Spleen (tissue), 11 donors: ENCODE data around the gene ANKRD17. TPM values are rescaled to one million over a fixed set of nuclear protein-coding genes. Genes with fewer than 3 reads are reported as not detected.

Experiments used
- DNase-seq: peaks from one replicate; pipeline ENCODE4 v3.0.0-alpha.2; 2020
- H3K27ac ChIP-seq, 8 donors: fragments of 200-600 bp; sonication (generic) in 7 of 8; 1 replicate in 4 of 8; 2 replicates in 4 of 8; pipeline versions ENCODE4 v1.5.0 to v1.8.0; 2016 to 2021; ENCODE audit warnings: inconsistent platforms in 4 of 8, mild to moderate bottlenecking in 4 of 8, moderate library complexity in 1 of 8
- H3K27me3 ChIP-seq, 7 donors: fragments of 200-600 bp; sonication (generic) in 6 of 7; replicated peaks in 1 of 7; 1 replicate in 4 of 7; 2 replicates in 3 of 7; pipeline versions ENCODE4 v1.5.0 to v1.8.0; 2016 to 2021; ENCODE audit warnings: inconsistent platforms in 3 of 7, mild to moderate bottlenecking in 1 of 7
- H3K36me3 ChIP-seq, 6 donors: fragments of 200-600 bp; sonication (generic) in 5 of 6; 1 replicate in 4 of 6; 2 replicates in 2 of 6; pipeline versions ENCODE4 v1.5.0 to v1.8.0; 2016 to 2021; ENCODE audit warnings: inconsistent platforms in 2 of 6
- H3K4me1 ChIP-seq, 6 donors: fragments of 200-600 bp; sonication (generic) in 5 of 6; 1 replicate in 3 of 6; 2 replicates in 3 of 6; pipeline versions ENCODE4 v1.5.0 to v1.8.0; 2016 to 2021; ENCODE audit warnings: inconsistent platforms in 3 of 6
- H3K4me3 ChIP-seq, 8 donors: fragments of 200-600 bp; sonication (generic) in 7 of 8; 1 replicate in 4 of 8; 2 replicates in 4 of 8; pipeline versions ENCODE4 v1.5.0 to v1.8.0; 2016 to 2021; ENCODE audit warnings: inconsistent platforms in 4 of 8, mild to moderate bottlenecking in 4 of 8, moderate library complexity in 2 of 8
- H3K9me3 ChIP-seq, 8 donors: fragments of 200-600 bp; sonication (generic) in 7 of 8; 1 replicate in 4 of 8; 2 replicates in 4 of 8; pipeline versions ENCODE4 v1.5.0 to v1.8.0; 2016 to 2021; ENCODE audit warnings: inconsistent platforms in 4 of 8
- CTCF ChIP-seq, 11 experiments: fragments of 200-600 bp in 7 of 11; fragments of 450-650 bp in 4 of 11; sonication (generic) in 4 of 11; IDR thresholded peaks in 8 of 11; conservative IDR thresholded peaks in 3 of 11; 1 replicate in 7 of 11; 2 replicates in 4 of 11; pipeline versions ENCODE4 v1.4.0 to v1.8.0; 2016 to 2021; ENCODE audit warnings: antibody characterized with exemption in 11 of 11, inconsistent platforms in 4 of 11, mild to moderate bottlenecking in 1 of 11
- POLR2A ChIP-seq, 3 donors: fragments of 450-650 bp; IDR thresholded peaks; one replicate each; pipeline ENCODE4 v1.5.1; 2017; ENCODE audit warnings: antibody characterized with exemption in 3 of 3, mild to moderate bottlenecking in 1 of 3
- POLR2AphosphoS5 ChIP-seq, 3 donors: sonication (generic); formaldehyde crosslinking; IDR thresholded peaks; one replicate each; pipeline ENCODE4 v1.5.1; 2017; ENCODE audit warnings: antibody characterized with exemption in 3 of 3
- WGBS, 5 donors: extraction: QIAGEN DNeasy Blood & Tissue Kit in 3 of 5; methylation state at CpG; one replicate each; pipeline versions ENCODE4 v1.1.5 to v1.1.7; 2013 to 2018; 5-methylcytosine and 5-hydroxymethylcytosine counted together
- intact Hi-C: fragments of 100-400 bp; cut with DNase I; formaldehyde crosslinking; loops from one replicate; pipeline ENCODE4 v1.15.0; 2023; ENCODE audit warnings: low total_unique reads
- polyA plus RNA-seq, 3 donors: library from polyadenylated mRNA; stranded (reverse); fragments of 200-250 nt; gene quantifications; one replicate each; pipeline ENCODE4 v1.2.1, GENCODE V29; 2013
- total RNA-seq, 7 donors: library from RNA; depleted of rRNA in 3 of 7; stranded (reverse); fragments of >200 nt in 3 of 7; fragmentation: NEBNext Ultra II Directional in 4 of 7; extraction: Animal tissue kit (Norgen Biotek cat#: 25700) in 4 of 7; gene quantifications; one replicate each; pipeline versions ENCODE4 v1.1.0 to v1.2.1, GENCODE V29; 2016 to 2021
- donor health status: healthy with polysubstance abuse.
- donor health status: DM: no; HTN: no; CAD: no; lungs with moderate emphysema.
- donor health status: DM: no; HTN: no; CAD: no.
- donor health status: Bipolar disorder and iron deficiency.
- donor health status: healthy.
- donor health status: DM: no; HTN: no; CAD: no.
- donor health status: DM: yes; HTN: yes; CAD: no.

ANKRD17 gene
- total and polyA plus RNA-seq, 10 donors = 7.1 to 71.5 (median 60.0) TPM

DNA sequence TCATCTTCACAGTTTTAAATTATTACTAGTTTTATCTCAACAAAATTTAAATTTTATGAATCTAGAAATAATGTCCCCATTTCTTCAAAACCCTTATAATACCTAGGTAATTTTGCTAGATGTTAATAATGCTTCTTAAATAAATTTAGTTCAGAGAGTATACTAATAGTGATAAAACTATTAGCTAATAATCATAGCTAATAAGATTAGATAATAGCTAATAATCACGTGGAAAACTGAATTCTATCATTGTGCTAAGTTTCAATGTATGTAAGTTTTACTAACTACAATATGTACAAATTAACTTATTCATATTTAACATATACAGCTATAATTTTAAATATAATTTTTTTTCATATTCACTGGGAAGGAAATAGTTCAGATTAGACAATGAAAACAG is 10.2 kb downstream of the ANKRD17 start:
- Histone ChIP-seq H3K36me3 (peaks cover 0 to 47% (median 5%) of the 10 kb centered on the region in 6 donors), H3K9me3 (peaks cover 0 to 3% (median 0%) of the 10 kb centered on the region in 8 donors), H3K27ac (no peak overlapping the region), H3K4me3 (no peak overlapping the region), H3K27me3 (no peaks in the 10 kb centered on the region), H3K4me1 (peaks cover 0 to 80% (median 55%) of the 10 kb centered on the region in 6 donors)
- no peak for DNase-seq
- TF ChIP-seq POLR2AphosphoS5 (IDR thresholded peaks at IDR 0.05) = no peak
- TF ChIP-seq POLR2A (IDR thresholded peaks at IDR 0.05) = no peak
- TF ChIP-seq CTCF (IDR thresholded peaks at IDR 0.05 in 8 of 11, conservative IDR thresholded peaks at IDR 0.05 in 3 of 11) = no peak
- 90 to 100% (median 92%) methylated on average over 1 of the region's 1 CpG for WGBS, 5 donors
- intact Hi-C loops = loop anchor here (10.0 kb wide), 1 partner anchor 184 kb away; the partner anchor contains the start of gene COX18

DNA sequence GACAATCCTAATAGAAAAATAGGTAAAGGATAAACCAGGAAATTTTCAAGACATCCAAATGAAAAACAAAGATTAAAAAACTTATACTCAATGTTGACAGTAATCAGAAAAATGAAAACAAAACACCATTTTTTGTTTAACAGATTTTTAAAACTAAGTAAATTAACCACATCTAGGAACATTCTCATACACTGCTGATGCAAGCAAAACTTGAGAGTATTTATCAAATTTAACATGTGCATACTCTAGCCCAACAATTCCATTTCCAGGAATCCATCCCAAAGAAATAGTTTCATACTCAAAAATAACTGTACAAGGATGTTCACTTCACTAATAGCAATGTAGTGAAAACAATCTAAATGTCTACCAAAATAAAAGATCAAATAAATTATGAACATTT is 11.5 kb downstream of the ANKRD17 start:
- intact Hi-C loops = loop anchor here (10.0 kb wide), 1 partner anchor 182 kb away; the partner anchor contains the start of gene COX18
- peaks cover 0 to 78% (median 51%) of the 10 kb centered on the region in 6 donors for H3K4me1 ChIP-seq
- TF ChIP-seq POLR2A (IDR thresholded peaks at IDR 0.05) (no peak), POLR2AphosphoS5 (IDR thresholded peaks at IDR 0.05) (no peak), CTCF (IDR thresholded peaks at IDR 0.05 in 8 of 11, conservative IDR thresholded peaks at IDR 0.05 in 3 of 11) (no peak)
- no peaks in the 10 kb centered on the region for H3K27me3 ChIP-seq
- H3K36me3 ChIP-seq = peaks cover 0 to 36% (median under 1%) of the 10 kb centered on the region in 6 donors
- no peak overlapping the region for H3K27ac ChIP-seq
- H3K9me3 ChIP-seq = peaks cover 0 to 3% (median 0%) of the 10 kb centered on the region in 8 donors
- no peak overlapping the region for H3K4me3 ChIP-seq
- DNase-seq = no peak

DNA sequence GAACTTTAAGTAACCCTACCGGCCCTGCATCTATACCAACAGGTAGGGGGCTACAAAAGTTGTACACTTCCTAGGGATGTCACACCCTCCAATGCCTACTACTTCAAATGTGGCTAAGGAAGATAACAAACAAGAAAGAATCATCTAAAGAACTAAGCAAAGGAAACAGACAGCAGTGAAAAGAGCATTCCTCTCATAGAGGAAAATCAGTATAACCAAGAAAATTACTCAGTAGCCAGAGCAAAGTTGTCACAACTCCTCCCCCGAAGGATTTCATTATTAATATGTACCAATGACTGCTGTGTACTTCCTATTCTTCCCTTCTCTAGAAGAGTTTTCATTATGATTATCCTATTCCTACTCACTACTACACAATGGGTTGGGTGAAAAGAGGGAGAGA is 12.6 kb downstream of the ANKRD17 start:
- Histone ChIP-seq H3K4me1 (peaks cover 0 to 79% (median 43%) of the 10 kb centered on the region in 6 donors), H3K27me3 (no peaks in the 10 kb centered on the region), H3K9me3 (peaks cover 0 to 3% (median 0%) of the 10 kb centered on the region in 8 donors), H3K4me3 (no peak overlapping the region), H3K36me3 (peaks cover 0 to 31% (median 0%) of the 10 kb centered on the region in 6 donors), H3K27ac (no peak overlapping the region)
- intact Hi-C loops = loop anchor here (10.0 kb wide), 1 partner anchor 181 kb away; the partner anchor contains the start of gene COX18
- 67 to 85% (median 73%) methylated on average over 2 of the region's 2 CpGs for WGBS, 5 donors
- no peak for TF ChIP-seq CTCF (IDR thresholded peaks at IDR 0.05 in 8 of 11, conservative IDR thresholded peaks at IDR 0.05 in 3 of 11)
- TF ChIP-seq POLR2AphosphoS5 (IDR thresholded peaks at IDR 0.05) = no peak
- DNase-seq = no peak

- no peak for DNase-seq
- Histone ChIP-seq H3K4me3 (no peak overlapping the region), H3K27ac (no peak overlapping the region), H3K4me1 (peaks cover 0 to 83% (median 46%) of the 10 kb centered on the region in 6 donors), H3K36me3 (peaks cover 0 to 22% (median 0%) of the 10 kb centered on the region in 6 donors), H3K27me3 (no peaks in the 10 kb centered on the region), H3K9me3 (peaks cover 0 to 3% (median 0%) of the 10 kb centered on the region in 8 donors)
- intact Hi-C loops = loop anchor here (10.0 kb wide), 1 partner anchor 180 kb away; the partner anchor contains the start of gene COX18
- WGBS, 5 donors = 93 to 98% (median 94%) methylated on average over 4 of the region's 4 CpGs
- no peak for TF ChIP-seq POLR2AphosphoS5 (IDR thresholded peaks at IDR 0.05)
- no peak for TF ChIP-seq POLR2A (IDR thresholded peaks at IDR 0.05)
- TF ChIP-seq CTCF (IDR thresholded peaks at IDR 0.05 in 8 of 11, conservative IDR thresholded peaks at IDR 0.05 in 3 of 11) = no peak
These were observed 13.5 kb downstream of the ANKRD17 start for GRCh38 chr4:73244945-73245601.
